HCT116 (cell line): Measurements from ENCODE around the gene KRTAP5-9.

Source experiments
- CTCF ChIP-seq, 3 experiments: fragments of 200-600 bp in 1 of 3; sonication (generic) in 1 of 3; IDR thresholded peaks in 2 of 3; conservative IDR thresholded peaks in 1 of 3; 2 replicates each; pipeline ENCODE4 v1.5.1; 2012 to 2017; ENCODE audit warnings: low read depth in 2 of 3, low read length in 2 of 3, antibody characterized with exemption in 1 of 3, borderline replicate concordance in 1 of 3, control low read depth in 1 of 3, mild to moderate bottlenecking in 1 of 3, mixed read lengths in 1 of 3, mixed run types in 1 of 3, moderate library complexity in 1 of 3; ENCODE audit not compliant: insufficient read depth in 1 of 3
- EGR1 ChIP-seq: IDR thresholded peaks from 2 replicates; pipeline ENCODE4 v1.6.1; 2012; ENCODE audit warnings: low read depth
- EZH2phosphoT487 ChIP-seq: fragments of 200-600 bp; IDR thresholded peaks from 2 replicates; pipeline ENCODE4 v1.6.1; 2018; ENCODE audit warnings: antibody characterized with exemption, borderline replicate concordance
- POLR2AphosphoS5 ChIP-seq: IDR thresholded peaks from 2 replicates; pipeline ENCODE4 v1.6.1; 2011; ENCODE audit warnings: mild to moderate bottlenecking, low read depth, low read length, moderate library complexity
- YY1 ChIP-seq: IDR thresholded peaks from 2 replicates; pipeline ENCODE4 v1.6.1; 2011; ENCODE audit warnings: low read length, low read depth, moderate library complexity, mild to moderate bottlenecking; ENCODE audit not compliant: insufficient replicate concordance; ENCODE audit errors: extremely low read depth

DNA sequence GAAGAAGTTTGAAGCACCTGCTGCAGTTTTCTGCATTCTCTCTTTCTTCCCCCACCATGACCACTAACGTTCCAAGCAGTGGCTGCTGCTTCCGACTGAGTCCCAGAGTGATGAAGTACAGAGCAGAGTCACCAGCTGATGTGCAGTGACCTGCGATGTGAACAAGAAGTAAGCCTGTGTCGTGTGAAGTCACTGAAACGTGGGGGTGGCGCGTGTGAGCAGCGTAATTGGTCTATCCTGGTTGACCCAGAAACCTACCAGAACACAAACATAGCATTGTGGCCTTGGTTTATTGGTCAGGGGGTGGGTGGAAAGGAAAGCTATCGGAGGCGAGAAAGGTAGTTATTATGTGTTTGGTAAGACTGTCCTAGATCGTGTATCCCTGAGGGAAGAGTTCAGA lies 17.6 kb upstream of the KRTAP5-9 start:
- no peak for TF ChIP-seq POLR2AphosphoS5
- TF ChIP-seq CTCF (IDR thresholded peaks at IDR 0.05 in 2 of 3, conservative IDR thresholded peaks at IDR 0.05 in 1 of 3; ENCODE audit: borderline replicate concordance in 1 of 3, insufficient read depth in 1 of 3, low read depth in 2 of 3, low read length in 2 of 3), result no peak
- no peak for TF ChIP-seq EZH2phosphoT487
- TF ChIP-seq YY1, result no peak
- TF ChIP-seq EGR1, result no peak
